CD4-positive, alpha-beta T cell treated with Interleukin-17A for 1 hour (primary cell): ENCODE data around the gene ATRNL1.

Source experiments
- DNase-seq: peaks from one replicate; pipeline ENCODE4 v3.0.0-alpha.2; 2020

ATRNL1 gene

DNA sequence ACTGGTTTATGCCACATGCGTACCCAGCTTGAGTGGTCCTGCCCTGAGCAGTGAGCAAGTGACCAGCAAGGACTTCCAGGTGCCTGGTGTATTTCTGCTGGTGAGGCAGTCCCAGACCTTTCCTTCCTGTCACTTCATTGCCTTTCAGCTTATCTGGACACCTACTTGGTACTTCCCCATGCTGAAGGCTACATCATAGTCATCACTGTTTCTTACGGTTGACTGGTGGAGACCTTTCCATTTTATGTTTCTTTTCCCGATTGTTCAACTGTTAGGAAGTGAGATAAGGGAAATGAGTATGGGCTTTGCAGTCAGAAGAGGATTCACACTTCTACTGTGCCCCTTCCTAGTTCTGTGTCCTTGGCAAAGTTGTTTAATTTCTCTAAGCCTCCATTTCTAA is 821.3 kb downstream of the ATRNL1 start:
- no peak for DNase-seq

DNA sequence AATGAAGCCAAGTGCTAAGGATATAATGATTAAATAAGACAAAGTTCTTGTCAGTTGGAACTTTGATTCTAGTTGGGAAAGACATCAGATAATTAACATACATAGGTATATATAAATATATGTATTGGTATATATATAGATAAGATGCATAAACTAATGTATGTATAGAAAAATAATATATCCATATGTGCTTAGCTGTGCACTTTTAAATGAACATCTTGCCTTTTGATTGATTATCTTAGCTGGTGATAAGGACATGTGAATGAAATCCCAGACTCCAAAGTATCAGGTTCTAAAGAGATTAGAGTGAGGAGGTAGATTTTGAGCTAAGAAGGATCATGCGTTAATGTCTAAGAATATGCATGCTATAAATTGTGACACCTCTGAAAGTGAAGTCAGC is 822.3 kb downstream of the ATRNL1 start:
- DNase-seq, result no peak

DNA sequence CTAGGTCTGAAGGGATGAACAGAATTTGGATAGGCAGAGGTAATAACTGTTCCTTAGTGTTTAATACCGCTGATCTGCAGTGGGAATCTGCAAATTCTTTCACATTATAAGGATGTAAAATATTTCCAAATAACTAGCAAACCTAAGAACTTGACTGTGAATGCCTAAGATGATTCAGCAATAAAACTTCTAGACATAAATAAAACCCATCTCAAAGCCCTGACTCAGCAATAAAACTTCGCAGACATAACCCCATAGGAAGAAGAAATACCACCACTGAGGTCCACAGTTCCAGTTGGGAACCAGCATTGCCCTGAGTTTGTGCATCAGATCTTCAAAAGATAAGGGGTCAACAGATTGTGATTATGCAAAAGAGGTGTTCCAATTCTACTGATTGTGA is 825.6 kb downstream of the ATRNL1 start:
- DNase-seq, result no peak

DNA sequence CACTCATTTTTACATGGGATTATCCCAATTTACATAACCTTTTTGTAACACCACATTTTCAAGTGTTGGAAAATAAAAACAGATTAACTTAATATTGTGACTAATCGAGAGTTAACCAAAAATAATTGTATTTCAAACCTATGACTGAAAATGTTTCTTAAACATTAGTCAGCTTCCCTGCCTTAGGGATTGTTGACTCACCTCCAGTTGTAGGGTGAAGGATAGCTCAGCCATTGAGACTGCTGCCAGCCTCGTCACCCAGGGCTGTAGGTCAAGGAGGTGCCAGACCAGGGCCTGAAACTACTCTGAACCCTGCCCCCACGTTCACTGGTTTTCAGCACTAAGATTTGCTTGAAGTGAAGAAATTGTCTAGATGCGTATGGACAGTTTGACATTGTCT is 828.6 kb downstream of the ATRNL1 start:
- DNase-seq, result no peak

DNA sequence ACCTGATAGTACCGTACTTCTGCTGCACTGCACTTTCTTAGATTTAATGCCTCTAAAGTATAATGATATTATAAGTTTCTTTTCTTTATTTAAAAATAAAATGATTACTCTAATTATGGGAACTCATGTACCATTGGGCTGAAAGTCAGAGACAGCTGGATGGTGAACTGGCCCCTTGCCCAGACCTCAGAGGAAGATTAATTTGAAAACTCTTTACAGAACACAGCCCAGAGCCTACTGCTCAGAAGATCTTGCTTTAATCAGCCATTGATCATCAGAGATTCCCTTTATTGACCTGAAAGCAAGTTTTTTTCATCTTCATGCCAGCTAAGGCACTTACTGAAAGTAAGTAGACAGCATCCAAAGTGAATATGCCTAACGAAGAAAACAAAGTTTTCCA is 838.1 kb downstream of the ATRNL1 start:
- DNase-seq, result no peak

DNA sequence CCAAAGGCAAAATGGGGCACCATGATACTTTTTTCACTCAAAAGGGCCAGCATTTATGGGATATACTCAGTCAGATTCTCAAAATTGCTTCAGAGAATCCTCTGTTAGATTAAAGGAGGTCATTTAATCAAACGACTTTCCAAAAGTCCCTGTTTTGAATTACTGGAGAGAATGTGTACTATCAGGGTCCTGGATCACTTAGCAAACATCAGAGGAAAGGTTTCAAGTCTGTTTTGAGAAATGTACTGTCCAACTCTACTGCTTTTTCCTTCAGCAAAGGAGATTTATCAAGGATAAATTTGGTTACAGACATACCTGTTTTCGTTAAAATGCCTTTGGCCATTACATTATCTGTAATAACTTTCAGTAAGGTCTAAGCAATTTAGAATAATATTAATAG is 838.9 kb downstream of the ATRNL1 start:
- no peak for DNase-seq

DNA sequence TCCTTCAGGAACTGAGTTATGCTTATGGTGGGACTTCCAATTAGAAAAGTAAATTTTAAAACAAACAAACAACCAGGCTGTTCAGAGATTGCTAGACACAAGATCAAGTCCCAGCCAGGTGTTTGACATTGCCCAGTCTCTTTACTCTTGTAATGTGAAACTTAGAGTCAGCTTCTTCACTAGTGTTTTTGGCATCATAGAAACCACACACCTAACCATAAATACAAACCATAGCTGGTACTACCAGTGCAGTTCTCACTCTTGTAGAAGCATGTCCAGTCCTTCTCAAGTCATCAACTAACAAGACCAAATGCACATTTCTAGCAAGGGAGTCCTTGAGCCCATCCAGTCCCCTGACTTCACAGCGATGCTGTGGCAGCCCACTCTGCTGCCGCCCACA is 839.9 kb downstream of the ATRNL1 start:
- DNase-seq, result no peak

- no peak for DNase-seq
These were observed 842.6 kb downstream of the ATRNL1 start for GRCh38 chr10:115935731-115936130.

- no peak for DNase-seq
These were observed 844.0 kb downstream of the ATRNL1 start for GRCh38 chr10:115936926-115937767.

DNA sequence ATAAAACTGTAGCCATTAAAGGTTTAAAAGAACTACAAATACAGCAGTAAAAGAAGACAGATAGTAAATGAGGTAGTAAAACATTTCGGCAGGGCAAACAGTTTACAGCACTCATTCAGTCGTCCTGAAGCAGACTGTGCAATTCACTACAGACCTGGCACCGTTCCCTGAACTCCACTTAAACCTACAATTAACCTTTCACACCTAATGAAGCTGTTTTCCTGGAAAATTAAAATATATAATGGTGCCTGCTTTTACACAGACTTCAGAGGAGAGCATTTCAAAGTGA is 844.5 kb downstream of the ATRNL1 start:
- DNase-seq, result no peak

DNA sequence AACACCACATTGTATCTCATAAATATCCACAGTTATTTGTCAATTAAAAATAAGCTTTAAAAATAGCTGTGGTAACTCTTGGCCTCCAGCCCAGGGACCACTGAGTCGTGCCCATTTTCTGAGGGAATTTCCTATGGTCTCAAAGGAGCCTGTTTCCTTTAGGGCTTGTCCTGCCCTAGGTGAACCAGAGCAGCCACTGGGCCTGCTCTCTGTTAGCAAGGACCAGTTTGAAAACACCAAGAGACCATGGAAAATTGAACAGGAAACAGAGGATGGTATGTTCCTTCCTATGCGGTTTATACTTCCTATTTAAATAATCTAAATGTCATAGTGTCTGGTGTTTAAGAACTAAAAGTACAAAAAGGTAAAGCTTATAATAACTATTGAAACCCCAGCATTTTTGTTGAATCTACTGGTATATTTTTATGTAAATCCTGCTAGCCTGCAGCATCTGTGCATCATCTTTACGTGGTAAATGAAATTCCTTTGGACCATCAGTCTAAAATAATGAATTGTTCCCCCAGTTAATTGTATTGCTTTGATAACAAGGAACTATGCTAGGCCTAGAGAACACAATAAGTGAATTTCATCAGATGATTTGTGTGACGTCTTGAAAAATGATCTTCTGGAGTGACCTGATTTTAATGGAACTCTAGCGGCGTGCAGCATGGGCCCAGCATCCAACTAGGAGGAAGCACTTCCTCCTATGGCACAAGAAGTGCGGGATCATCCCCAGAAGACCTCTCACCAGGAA is 846.1 kb downstream of the ATRNL1 start:
- no peak for DNase-seq

DNA sequence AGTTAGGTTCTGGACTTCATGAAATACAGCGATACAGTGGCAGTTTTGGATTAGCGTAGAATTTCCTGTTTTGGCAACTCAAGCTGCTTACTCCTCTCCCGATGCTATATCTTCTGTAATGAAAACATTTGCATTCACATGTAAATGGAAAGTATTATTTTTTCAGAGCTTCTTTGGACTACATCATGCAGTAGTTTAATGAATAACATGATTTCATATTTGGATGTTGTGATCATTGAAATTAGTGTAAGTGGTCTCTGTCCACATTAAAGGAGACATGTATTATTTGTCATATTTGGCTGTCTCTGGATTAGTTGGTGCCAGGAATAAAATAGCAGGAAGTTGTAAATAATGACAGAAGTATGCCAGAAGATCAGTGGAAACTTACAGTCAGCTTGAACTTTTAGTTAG is 848.2 kb downstream of the ATRNL1 start:
- no peak for DNase-seq

- no peak for DNase-seq
These were observed 848.9 kb downstream of the ATRNL1 start for GRCh38 chr10:115942101-115942500.

DNA sequence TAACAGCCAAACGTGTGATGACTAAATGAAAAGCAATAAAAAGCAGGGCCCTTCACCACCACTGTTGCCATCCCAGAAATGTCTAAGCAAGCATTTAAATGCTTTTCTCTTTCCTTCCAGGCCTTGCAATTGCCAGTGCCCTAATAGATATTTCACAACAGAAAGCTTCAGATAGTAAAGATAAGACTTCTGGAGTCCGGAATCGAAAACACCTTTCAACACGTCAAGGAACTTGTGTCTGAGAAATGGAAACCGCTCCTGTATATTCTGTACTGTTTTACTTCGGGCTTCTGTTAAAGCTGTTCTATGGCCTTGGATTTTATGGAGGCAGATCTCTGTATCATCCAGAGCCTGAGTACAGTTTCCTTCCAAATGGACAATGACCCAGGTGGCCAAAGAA is 851.4 kb downstream of the ATRNL1 start:
- no peak for DNase-seq

- no peak for DNase-seq
These were observed 852.7 kb downstream of the ATRNL1 start for GRCh38 chr10:115945701-115946445.

- no peak for DNase-seq
These were observed 853.9 kb downstream of the ATRNL1 start for GRCh38 chr10:115947104-115947503.

DNA sequence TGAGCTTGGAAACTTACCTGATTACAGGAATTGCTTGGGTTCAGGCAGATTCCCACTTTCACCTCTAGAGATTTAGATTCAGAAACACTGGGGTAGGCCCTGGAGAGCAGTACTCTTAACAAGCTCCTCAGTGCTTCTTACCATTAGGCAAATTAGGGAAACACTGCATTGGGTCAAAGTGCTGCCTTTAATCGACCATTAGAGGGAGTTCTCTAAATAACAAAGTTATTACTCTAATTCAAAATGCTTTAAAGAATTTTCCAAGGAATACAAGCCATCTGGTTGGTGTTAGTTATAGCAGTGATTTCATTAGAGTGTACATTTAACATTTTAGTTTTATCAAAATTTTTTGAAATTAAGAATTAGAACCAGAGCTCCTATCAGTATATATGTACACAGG is 855.3 kb downstream of the ATRNL1 start:
- no peak for DNase-seq

DNA sequence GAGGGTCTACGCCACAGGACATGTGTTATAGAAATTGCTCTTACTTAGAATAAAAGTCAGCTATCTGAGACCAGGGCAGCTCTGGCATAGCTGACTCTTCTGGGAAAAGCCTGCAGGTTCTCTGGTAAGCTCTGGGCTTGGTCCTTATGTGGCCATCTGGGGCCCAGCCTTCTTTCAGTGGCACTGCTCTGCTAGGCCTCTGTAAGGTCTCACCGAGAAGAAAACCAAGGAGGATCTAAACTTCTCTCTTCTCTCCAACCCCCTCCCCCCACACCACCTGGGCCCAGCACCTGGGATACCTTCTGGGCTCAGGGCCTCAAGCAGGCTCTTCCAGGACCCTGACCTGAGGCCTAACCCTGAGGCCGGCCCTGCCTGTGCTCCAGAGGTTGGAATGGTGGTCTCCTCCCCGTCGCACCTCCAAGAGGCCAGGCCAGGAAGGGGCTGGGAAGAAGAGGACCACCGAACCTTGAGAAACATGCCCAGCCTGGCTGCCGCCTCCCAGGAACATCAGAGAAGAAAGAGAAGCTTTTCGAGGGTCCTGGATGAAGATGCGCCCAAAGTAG is 856.2 kb downstream of the ATRNL1 start:
- no peak for DNase-seq

GRCh38 chr10:115950320-115950719 is 857.2 kb downstream of the ATRNL1 start:
- DNase-seq, result no peak

- no peak for DNase-seq
These were observed 858.1 kb downstream of the ATRNL1 start for GRCh38 chr10:115951242-115951641.

DNA sequence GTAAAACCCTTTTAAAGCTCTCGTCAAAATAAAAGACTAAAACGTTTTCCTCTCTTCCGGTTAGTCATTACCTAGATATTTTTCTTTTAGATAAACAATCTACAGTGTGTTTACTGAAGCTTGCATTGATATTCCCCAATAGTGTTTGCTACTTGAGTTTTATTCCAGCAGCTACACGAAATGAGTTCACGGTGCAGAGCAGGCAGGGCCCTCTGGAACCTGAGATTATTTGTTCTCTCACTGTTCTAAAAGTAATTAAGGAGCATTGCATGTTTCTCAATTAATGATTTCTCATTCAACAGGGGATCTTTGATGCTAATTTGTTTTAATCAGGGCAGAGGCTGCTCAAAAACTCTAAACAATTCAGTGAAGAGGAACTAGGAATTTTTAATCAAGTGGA is 860.1 kb downstream of the ATRNL1 start:
- DNase-seq, result no peak

DNA sequence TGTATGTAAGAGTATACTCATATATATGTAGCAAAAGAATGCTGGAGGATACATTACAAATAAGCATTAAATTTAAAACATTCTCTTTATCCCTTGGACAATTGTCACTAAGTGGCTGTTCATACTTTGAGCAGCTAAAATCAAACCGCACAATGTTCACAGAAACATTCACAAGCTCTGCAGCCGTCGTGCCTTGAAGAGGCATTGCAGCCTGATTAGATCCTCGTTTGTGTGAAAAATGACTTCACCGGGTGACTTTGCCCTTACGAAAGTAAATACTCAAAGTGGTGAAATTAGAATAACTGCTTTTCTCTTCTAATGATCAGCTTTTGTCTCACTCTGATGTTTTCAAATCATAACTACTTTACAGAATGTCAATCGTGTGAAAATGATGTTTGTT is 860.8 kb downstream of the ATRNL1 start:
- DNase-seq, result no peak

DNA sequence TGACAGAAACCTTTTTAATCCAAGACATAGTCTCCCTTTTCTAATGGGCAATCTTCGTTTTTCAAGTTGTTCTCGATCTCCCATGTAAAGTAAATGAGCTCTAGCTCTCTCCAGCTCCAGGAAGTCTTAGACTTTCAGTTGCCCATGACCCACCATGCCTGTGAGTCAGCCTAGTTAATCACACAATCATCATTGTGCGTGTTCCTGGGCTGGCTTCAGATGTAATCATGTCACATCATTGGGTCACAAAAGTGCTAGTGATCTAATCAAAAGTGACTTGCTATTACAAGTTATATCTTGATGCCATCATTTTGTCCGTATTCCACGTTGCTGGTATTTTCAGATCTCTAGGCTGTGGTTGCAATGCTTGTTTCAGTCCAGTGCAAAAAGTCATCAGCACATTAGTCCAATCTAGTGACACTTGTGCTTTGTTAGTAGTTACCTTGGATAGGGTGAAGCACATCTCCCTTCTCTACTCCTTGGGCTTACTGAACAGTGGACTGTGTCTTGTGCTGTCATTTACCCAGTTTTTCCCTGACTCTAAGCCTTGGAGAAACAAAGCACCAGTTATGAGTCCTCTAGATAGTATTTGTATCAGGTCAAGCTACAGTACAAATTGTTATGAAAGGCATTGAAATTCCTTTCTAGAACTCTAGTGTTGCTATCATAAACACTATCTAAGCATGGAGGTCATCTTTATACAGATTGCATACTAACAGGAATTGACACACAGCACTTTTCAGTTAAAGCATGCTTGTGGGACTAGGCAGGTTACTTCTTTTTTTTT is 863.3 kb downstream of the ATRNL1 start:
- DNase-seq, result no peak
